ENCODE results near the gene IKZF4. TPM values are rescaled to one million over a fixed set of nuclear protein-coding genes. Genes with fewer than 3 reads are reported as not detected.

Gene IKZF4
- total and polyA plus RNA-seq, 4 experiments from 2014 or later: 0.37 to 7.9 (median 4.7) TPM

GRCh38 chr12:56004211-56004610 is 16.6 kb upstream of the IKZF4 start:
- POLR2A ChIA-PET (ENCODE audit: partially characterized antibody): interaction anchor here (1.3 kb wide), 1 partner anchor 31 kb away, joined by 4 read pairs; the partner anchor contains the start of gene RAB5B
- Histone ChIP-seq H3K4me1 (ENCODE audit: insufficient read depth, low read length) (peaks cover 10% of the 10 kb centered on the region), H3K27ac (ENCODE audit: low read depth, low read length) (no peak overlapping the region), H3K36me3 (ENCODE audit: insufficient read depth, low read length) (no peaks in the 10 kb centered on the region), H3K4me3 (ENCODE audit: low read length in 2 of 2) (no peak overlapping the region), H3K9me3 (ENCODE audit: control insufficient read depth in 1 of 2, low read length in 2 of 2) (no peaks in the 10 kb centered on the region), H3K27me3 (ENCODE audit: insufficient read depth, low read length) (no peaks in the 10 kb centered on the region)
- peaks cover 0 to 7% of the 10 kb centered on the region in 2 donors for H3K36me3 Mint-ChIP-seq
- H3K4me1 Mint-ChIP-seq: peaks cover 12 to 33% (median 25%) of the 10 kb centered on the region in 4 donors
- intact Hi-C loops (cut with micrococcal nuclease): no loop called here
- DNase-seq: no peak
- H3K4me3 Mint-ChIP-seq: peak overlapping the region in 1 of 8 donors; percentile 25
- no peaks in the 10 kb centered on the region for H3K9me3 Mint-ChIP-seq
- no peaks in the 10 kb centered on the region for H3K27me3 Mint-ChIP-seq
- CTCF ChIA-PET (ENCODE audit: partially characterized antibody): no interaction called here
- H3K27ac Mint-ChIP-seq: peak overlapping the region in 2 of 7 donors; percentile 48 to 56

GRCh38 chr12:56007564-56008559 is 13.0 kb upstream of the IKZF4 start:
- CTCF ChIA-PET (ENCODE audit: partially characterized antibody): interaction anchor here (0.6 to 1.4 kb wide), 3 partner anchors 11 to 32 kb away, joined by 3 to 14 read pairs (median 5); partner anchors contain the start of gene SUOX
- intact Hi-C loops (cut with micrococcal nuclease): loop anchor here (1.0 to 5.0 kb wide), 2 partner anchors 33 to 94 kb away; partner anchors contain the start of genes PA2G4 and RPS26
- Histone ChIP-seq H3K4me1 (ENCODE audit: insufficient read depth, low read length) (peaks cover 10% of the 10 kb centered on the region), H3K9me3 (ENCODE audit: control insufficient read depth in 1 of 2, low read length in 2 of 2) (no peaks in the 10 kb centered on the region), H3K27ac (ENCODE audit: low read depth, low read length) (peak overlapping the region; percentile 49), H3K4me3 (ENCODE audit: low read length in 2 of 2) (peak overlapping the region; percentile 38 to 61), H3K36me3 (ENCODE audit: insufficient read depth, low read length) (no peaks in the 10 kb centered on the region), H3K27me3 (ENCODE audit: insufficient read depth, low read length) (no peaks in the 10 kb centered on the region)
- POLR2A ChIA-PET (ENCODE audit: partially characterized antibody): interaction anchor here (0.8 to 2.8 kb wide), 13 partner anchors 10 to 271 kb away, joined by 3 to 14 read pairs (median 4); partner anchors contain the start of genes DNAJC14, PA2G4, RAB5B and SUOX
- H3K27ac Mint-ChIP-seq: peak overlapping the region; percentile 83 to 97 (median 92)
- no peaks in the 10 kb centered on the region for H3K9me3 Mint-ChIP-seq
- H3K4me1 Mint-ChIP-seq: peaks cover 10 to 28% (median 22%) of the 10 kb centered on the region in 4 donors
- H3K27me3 Mint-ChIP-seq: no peaks in the 10 kb centered on the region
- H3K36me3 Mint-ChIP-seq: peaks cover 5 to 7% of the 10 kb centered on the region in 2 donors
- peak overlapping the region; percentile 89 to 95 (median 92) for H3K4me3 Mint-ChIP-seq
- peak; percentile 59 to 67 (median 62) for DNase-seq

DNA sequence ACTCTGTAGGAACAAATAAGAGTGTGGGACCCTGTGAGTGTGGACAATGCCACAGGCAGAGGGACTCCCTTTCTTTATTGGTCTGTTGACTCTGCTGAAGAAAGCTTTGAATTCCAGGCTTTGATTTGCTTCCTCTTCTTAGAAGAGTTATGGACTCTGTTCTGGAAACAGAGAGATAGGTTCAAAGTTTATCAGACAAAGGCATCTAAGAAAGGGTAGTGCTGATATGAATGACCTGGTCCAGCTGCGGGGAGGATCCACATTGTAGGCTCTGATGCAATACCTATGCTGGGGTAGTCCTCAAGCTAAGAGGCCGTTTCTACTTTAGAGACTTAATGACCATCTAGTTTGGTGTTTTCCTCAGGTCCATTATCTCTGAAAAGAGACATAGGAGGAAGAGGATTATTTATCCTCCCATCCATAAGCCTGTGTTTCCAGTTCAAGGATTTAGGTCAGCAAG is 10.7 kb upstream of the IKZF4 start:
- Mint-ChIP-seq H3K4me1 (peaks cover 10 to 28% (median 21%) of the 10 kb centered on the region in 4 donors), H3K27me3 (no peaks in the 10 kb centered on the region), H3K27ac (peak overlapping the region in 1 of 7 donors; percentile 23), H3K4me3 (peak overlapping the region in 1 of 8 donors; percentile 2), H3K9me3 (no peaks in the 10 kb centered on the region), H3K36me3 (peaks cover 5 to 7% of the 10 kb centered on the region in 2 donors)
- intact Hi-C loops (cut with micrococcal nuclease): no loop called here
- H3K27ac ChIP-seq (ENCODE audit: low read depth, low read length): no peak overlapping the region
- no peaks in the 10 kb centered on the region for H3K9me3 ChIP-seq (ENCODE audit: control insufficient read depth in 1 of 2, low read length in 2 of 2)
- CTCF ChIA-PET (ENCODE audit: partially characterized antibody): interaction anchor here (1.8 kb wide), 1 partner anchor 19 kb away, joined by 8 read pairs; no protein-coding TSS in a partner anchor
- H3K27me3 ChIP-seq (ENCODE audit: insufficient read depth, low read length): no peaks in the 10 kb centered on the region
- H3K36me3 ChIP-seq (ENCODE audit: insufficient read depth, low read length): no peaks in the 10 kb centered on the region
- POLR2A ChIA-PET (ENCODE audit: partially characterized antibody): interaction anchor here (1.1 to 1.3 kb wide), 3 partner anchors 10 to 108 kb away, joined by 3 to 6 read pairs (median 4); partner anchors contain the start of genes IKZF4, RAB5B and ZC3H10
- H3K4me3 ChIP-seq (ENCODE audit: low read length in 2 of 2): no peak overlapping the region
- peaks cover 10% of the 10 kb centered on the region for H3K4me1 ChIP-seq (ENCODE audit: insufficient read depth, low read length)
- DNase-seq: no peak

DNA sequence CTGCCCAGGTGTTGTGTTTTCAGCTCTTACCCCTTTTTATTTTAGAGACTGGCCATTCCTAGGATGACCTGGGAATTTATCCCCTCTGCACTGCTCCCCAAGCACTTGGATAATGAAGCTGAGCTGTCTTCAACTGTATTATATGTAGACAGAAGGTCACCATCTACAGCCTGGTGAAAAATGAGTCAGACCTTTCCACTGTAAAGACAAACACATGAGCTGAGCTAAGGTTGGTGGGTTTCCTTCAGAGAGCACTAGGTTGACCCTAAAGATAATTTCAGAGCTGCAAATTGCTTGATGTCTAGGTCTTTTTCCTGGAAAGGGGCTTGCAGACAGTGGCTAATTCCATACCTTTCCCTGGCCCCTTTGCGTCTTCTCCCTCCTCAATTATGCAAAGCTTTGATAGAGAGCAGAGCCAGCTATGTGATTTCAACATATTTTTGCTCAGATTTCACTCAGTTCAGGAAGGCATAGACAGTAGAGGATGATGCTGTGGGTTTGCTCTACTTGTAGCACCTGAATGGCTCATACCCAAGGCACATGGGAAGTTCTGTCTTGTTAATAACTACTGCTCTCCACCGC is 9.2 kb upstream of the IKZF4 start:
- ChIA-PET CTCF (ENCODE audit: partially characterized antibody) (interaction anchor here (0.9 to 1.0 kb wide), 2 partner anchors 15 to 178 kb away, joined by 3 read pairs; partner anchors contain the start of gene SMARCC2), POLR2A (ENCODE audit: partially characterized antibody) (interaction anchor here (1.1 kb wide), 1 partner anchor 37 kb away, joined by 5 read pairs; the partner anchor contains the start of gene RAB5B)
- Histone ChIP-seq H3K9me3 (ENCODE audit: control insufficient read depth in 1 of 2, low read length in 2 of 2) (no peaks in the 10 kb centered on the region), H3K36me3 (ENCODE audit: insufficient read depth, low read length) (no peaks in the 10 kb centered on the region), H3K4me1 (ENCODE audit: insufficient read depth, low read length) (peaks cover 7% of the 10 kb centered on the region), H3K4me3 (ENCODE audit: low read length in 2 of 2) (no peak overlapping the region), H3K27me3 (ENCODE audit: insufficient read depth, low read length) (no peaks in the 10 kb centered on the region), H3K27ac (ENCODE audit: low read depth, low read length) (no peak overlapping the region)
- H3K4me1 Mint-ChIP-seq: peaks cover 6 to 19% (median 15%) of the 10 kb centered on the region in 4 donors
- intact Hi-C loops (cut with micrococcal nuclease): no loop called here
- no peak overlapping the region for H3K4me3 Mint-ChIP-seq
- no peak overlapping the region for H3K27ac Mint-ChIP-seq
- H3K27me3 Mint-ChIP-seq: no peaks in the 10 kb centered on the region
- DNase-seq: no peak
- H3K36me3 Mint-ChIP-seq: peaks cover 5 to 7% of the 10 kb centered on the region in 2 donors
- no peaks in the 10 kb centered on the region for H3K9me3 Mint-ChIP-seq

- no peak overlapping the region for H3K4me3 Mint-ChIP-seq
- peaks cover 6 to 10% of the 10 kb centered on the region in 2 donors for H3K36me3 Mint-ChIP-seq
- Histone ChIP-seq H3K27me3 (ENCODE audit: insufficient read depth, low read length) (no peaks in the 10 kb centered on the region), H3K27ac (ENCODE audit: low read depth, low read length) (no peak overlapping the region), H3K4me1 (ENCODE audit: insufficient read depth, low read length) (no peaks in the 10 kb centered on the region), H3K4me3 (ENCODE audit: low read length in 2 of 2) (no peak overlapping the region), H3K9me3 (ENCODE audit: control insufficient read depth in 1 of 2, low read length in 2 of 2) (no peaks in the 10 kb centered on the region), H3K36me3 (ENCODE audit: insufficient read depth, low read length) (no peaks in the 10 kb centered on the region)
- CTCF ChIA-PET (ENCODE audit: partially characterized antibody): interaction anchor here (1.0 to 1.8 kb wide), 2 partner anchors 16 to 18 kb away, joined by 3 to 9 read pairs; no protein-coding TSS in a partner anchor
- peaks cover 0 to 6% (median 4%) of the 10 kb centered on the region in 4 donors for H3K4me1 Mint-ChIP-seq
- no peak for DNase-seq
- POLR2A ChIA-PET (ENCODE audit: partially characterized antibody): interaction anchor here (0.8 to 1.6 kb wide), 2 partner anchors 27 to 232 kb away, joined by 3 read pairs; no protein-coding TSS in a partner anchor
- no peaks in the 10 kb centered on the region for H3K9me3 Mint-ChIP-seq
- intact Hi-C loops (cut with micrococcal nuclease): no loop called here
- no peaks in the 10 kb centered on the region for H3K27me3 Mint-ChIP-seq
- H3K27ac Mint-ChIP-seq: peak overlapping the region in 1 of 7 donors; percentile 32
These were observed 7.4 kb upstream of the IKZF4 start for GRCh38 chr12:56013482-56013881.

GRCh38 chr12:56014205-56014604 is 6.6 kb upstream of the IKZF4 start:
- Mint-ChIP-seq H3K9me3 (no peaks in the 10 kb centered on the region), H3K27ac (no peak overlapping the region), H3K4me3 (no peak overlapping the region), H3K27me3 (no peaks in the 10 kb centered on the region), H3K36me3 (peaks cover 3 to 10% of the 10 kb centered on the region in 2 donors), H3K4me1 (peaks cover 0 to under 1% (median 0%) of the 10 kb centered on the region in 4 donors)
- POLR2A ChIA-PET (ENCODE audit: partially characterized antibody): interaction anchor here (0.8 to 1.6 kb wide), 2 partner anchors 27 to 233 kb away, joined by 3 read pairs; no protein-coding TSS in a partner anchor
- intact Hi-C loops (cut with micrococcal nuclease): no loop called here
- Histone ChIP-seq H3K27ac (ENCODE audit: low read depth, low read length) (no peak overlapping the region), H3K27me3 (ENCODE audit: insufficient read depth, low read length) (no peaks in the 10 kb centered on the region), H3K4me1 (ENCODE audit: insufficient read depth, low read length) (no peaks in the 10 kb centered on the region), H3K9me3 (ENCODE audit: control insufficient read depth in 1 of 2, low read length in 2 of 2) (no peaks in the 10 kb centered on the region), H3K36me3 (ENCODE audit: insufficient read depth, low read length) (no peaks in the 10 kb centered on the region), H3K4me3 (ENCODE audit: low read length in 2 of 2) (no peak overlapping the region)
- no peak for DNase-seq
- CTCF ChIA-PET (ENCODE audit: partially characterized antibody): interaction anchor here (0.7 to 1.8 kb wide), 3 partner anchors 15 to 1228 kb away, joined by 3 to 9 read pairs (median 3); no protein-coding TSS in a partner anchor

Measured in CD4-positive, alpha-beta memory T cell (primary cell).